Adrenal gland (tissue), 5 donors: ENCODE data around the gene BBLN.

ENCODE experiments used
- POLR2A ChIP-seq, 2 donors: fragments of 450-650 bp; IDR thresholded peaks; one replicate each; pipeline ENCODE4 v1.6.1; 2017; ENCODE audit warnings: antibody characterized with exemption in 2 of 2, mild to moderate bottlenecking in 2 of 2, moderate library complexity in 1 of 2
- TF ChIP-seq, protein P1 (sequence below), 6 experiments: fragments of 450-650 bp in 4 of 6; fragments of 200-600 bp in 2 of 6; sonication (generic) in 1 of 6; IDR thresholded peaks; 1 replicate in 5 of 6; 2 replicates in 1 of 6; pipeline versions ENCODE4 v1.5.1 to v1.8.0; 2016 to 2021; ENCODE audit warnings: antibody characterized with exemption in 6 of 6, mild to moderate bottlenecking in 2 of 6, moderate library complexity in 1 of 6
- donor health status: DM: no; HTN: no; CAD: no.

DNA sequence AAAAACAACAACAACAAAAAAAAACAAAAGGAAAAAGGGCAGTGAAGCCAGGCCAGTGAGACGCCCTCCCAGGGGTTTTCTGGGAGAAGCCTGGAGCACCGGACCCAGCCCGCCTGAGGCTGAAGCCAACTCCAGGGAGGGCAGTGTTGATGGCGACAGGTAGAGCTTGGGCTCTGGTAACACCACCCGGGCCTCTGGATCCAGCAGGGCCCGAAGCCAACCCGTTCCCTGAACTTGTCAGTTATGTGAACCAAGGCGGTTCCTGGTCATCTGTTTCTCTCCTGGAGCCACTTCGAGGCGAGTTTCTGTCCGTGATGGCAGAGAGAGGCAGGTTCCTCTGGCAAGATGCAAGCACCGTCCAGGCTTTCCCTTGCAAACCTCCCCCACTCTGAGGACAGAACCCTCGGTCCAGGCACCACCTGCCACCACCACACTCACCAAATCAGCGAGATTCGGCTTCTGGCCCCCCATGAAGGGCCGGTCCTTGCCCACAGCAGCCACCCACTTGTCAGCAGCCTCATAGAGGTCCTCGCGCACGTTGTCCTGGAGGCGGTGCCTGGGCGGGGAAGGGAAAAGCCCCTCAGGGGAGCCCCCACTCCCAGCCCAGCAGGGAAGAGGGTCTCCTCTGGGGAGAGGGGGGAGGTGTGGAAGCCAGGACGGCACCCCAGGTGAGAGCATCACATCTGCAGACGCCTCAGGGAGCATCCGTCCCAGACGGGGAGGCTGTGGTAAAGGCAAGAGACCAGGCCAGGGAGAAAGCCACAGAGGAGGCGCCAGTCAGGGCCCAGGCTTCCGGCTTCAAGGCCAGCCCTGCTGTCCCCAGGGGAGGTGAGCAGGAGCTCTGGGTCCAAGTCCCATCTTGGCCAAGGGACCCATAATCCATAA lies 37.9 kb upstream of the BBLN start:
- TF ChIP-seq, protein P1, sequence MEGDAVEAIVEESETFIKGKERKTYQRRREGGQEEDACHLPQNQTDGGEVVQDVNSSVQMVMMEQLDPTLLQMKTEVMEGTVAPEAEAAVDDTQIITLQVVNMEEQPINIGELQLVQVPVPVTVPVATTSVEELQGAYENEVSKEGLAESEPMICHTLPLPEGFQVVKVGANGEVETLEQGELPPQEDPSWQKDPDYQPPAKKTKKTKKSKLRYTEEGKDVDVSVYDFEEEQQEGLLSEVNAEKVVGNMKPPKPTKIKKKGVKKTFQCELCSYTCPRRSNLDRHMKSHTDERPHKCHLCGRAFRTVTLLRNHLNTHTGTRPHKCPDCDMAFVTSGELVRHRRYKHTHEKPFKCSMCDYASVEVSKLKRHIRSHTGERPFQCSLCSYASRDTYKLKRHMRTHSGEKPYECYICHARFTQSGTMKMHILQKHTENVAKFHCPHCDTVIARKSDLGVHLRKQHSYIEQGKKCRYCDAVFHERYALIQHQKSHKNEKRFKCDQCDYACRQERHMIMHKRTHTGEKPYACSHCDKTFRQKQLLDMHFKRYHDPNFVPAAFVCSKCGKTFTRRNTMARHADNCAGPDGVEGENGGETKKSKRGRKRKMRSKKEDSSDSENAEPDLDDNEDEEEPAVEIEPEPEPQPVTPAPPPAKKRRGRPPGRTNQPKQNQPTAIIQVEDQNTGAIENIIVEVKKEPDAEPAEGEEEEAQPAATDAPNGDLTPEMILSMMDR (IDR thresholded peaks at IDR 0.05): no peak
- no peak for TF ChIP-seq POLR2A (IDR thresholded peaks at IDR 0.05)
